BJ (cell line): Measurements from ENCODE around the gene NNMT. TPM values are rescaled to one million over a fixed set of nuclear protein-coding genes. Genes with fewer than 3 reads are reported as not detected.

ENCODE experiments used
- CTCF ChIA-PET: fragments of 350-600 bp; formaldehyde crosslinking; extraction: SDS; loops from one replicate; lab custom pipeline; 2021; ENCODE audit warnings: antibody characterized with exemption, inconsistent platforms; lab: Yijun Ruan, JAX
- POLR2A ChIA-PET: fragments of 300-600 bp; sonication (Branson Sonifier 250); formaldehyde crosslinking; extraction: SDS; loops from one replicate; lab custom pipeline; 2021; ENCODE audit warnings: antibody characterized with exemption; lab: Charles Lee
- DNase-seq: peaks from one replicate; pipeline ENCODE4 v3.0.0-alpha.2; 2011; ENCODE audit warnings: low read depth
- H3K27me3 ChIP-seq: 2 replicates; pipeline ENCODE4 v1.6.0; 2011; ENCODE audit warnings: low read length; ENCODE audit not compliant: control insufficient read depth, insufficient read depth
- H3K36me3 ChIP-seq: 2 replicates; pipeline ENCODE4 v1.5.1; 2011; ENCODE audit warnings: low read length; ENCODE audit not compliant: control insufficient read depth, insufficient read depth
- H3K4me3 ChIP-seq: 2 replicates; pipeline ENCODE4 v1.5.1; 2011; ENCODE audit warnings: low read depth, mild to moderate bottlenecking, control low read depth, low read length
- CTCF ChIP-seq: IDR thresholded peaks from 2 replicates; pipeline ENCODE4 v1.5.1; 2011; ENCODE audit warnings: low read depth, mild to moderate bottlenecking, control low read depth, inconsistent platforms, low read length, moderate library complexity; ENCODE audit not compliant: insufficient read depth
- polyA plus RNA-seq: library from polyadenylated mRNA; depleted of rRNA; stranded (reverse); fragments of >200 nt; gene quantifications from 2 replicates; pipeline ENCODE4 v1.2.3, GENCODE V29; 2011

Gene NNMT
- polyA plus RNA-seq, 1 experiment: 724 TPM

- no peak for TF ChIP-seq CTCF
- ChIA-PET CTCF (interaction anchor here (0.9 to 3.6 kb wide), 6 partner anchors 10 to 505 kb away, joined by 3 to 24 read pairs (median 5); partner anchors contain the start of gene ZW10), POLR2A (no interaction called here)
- Histone ChIP-seq H3K36me3 (no peaks in the 10 kb centered on the region), H3K27me3 (peaks cover 14% of the 10 kb centered on the region), H3K4me3 (no peak overlapping the region)
- no peak for DNase-seq
Observed at GRCh38 chr11:114278342-114279065, 17.7 kb upstream of the NNMT start.

- H3K27me3 ChIP-seq: peaks cover 9% of the 10 kb centered on the region
- no peak overlapping the region for H3K4me3 ChIP-seq
- H3K36me3 ChIP-seq: no peaks in the 10 kb centered on the region
- ChIA-PET CTCF (interaction anchor here (0.9 to 3.6 kb wide), 13 partner anchors 10 to 482 kb away, joined by 3 to 24 read pairs (median 7); partner anchors contain the start of gene NNMT), POLR2A (no interaction called here)
- TF ChIP-seq CTCF: no peak
- DNase-seq: no peak
Observed at GRCh38 chr11:114279792-114280546, 16.2 kb upstream of the NNMT start.

GRCh38 chr11:114280696-114281095 lies 15.5 kb upstream of the NNMT start:
- DNase-seq: peak; percentile 26
- ChIA-PET POLR2A (interaction anchor here (1.4 kb wide), 1 partner anchor 15 kb away, joined by 9 read pairs; the partner anchor contains the start of gene NNMT), CTCF (interaction anchor here (0.6 to 3.6 kb wide), 27 partner anchors 9 to 494 kb away, joined by 3 to 24 read pairs (median 4); partner anchors contain the start of gene NNMT)
- TF ChIP-seq CTCF: peak; percentile 85
- H3K4me3 ChIP-seq: no peak overlapping the region
- peaks cover 6% of the 10 kb centered on the region for H3K27me3 ChIP-seq
- H3K36me3 ChIP-seq: no peaks in the 10 kb centered on the region

GRCh38 chr11:114281388-114281956 lies 14.7 kb upstream of the NNMT start:
- ChIA-PET POLR2A (interaction anchor here (1.4 kb wide), 1 partner anchor 14 kb away, joined by 9 read pairs; the partner anchor contains the start of gene NNMT), CTCF (interaction anchor here (0.6 to 3.6 kb wide), 24 partner anchors 9 to 493 kb away, joined by 3 to 24 read pairs (median 5); partner anchors contain the start of gene NNMT)
- TF ChIP-seq CTCF: no peak
- Histone ChIP-seq H3K4me3 (no peak overlapping the region), H3K36me3 (no peaks in the 10 kb centered on the region), H3K27me3 (peaks cover 4% of the 10 kb centered on the region)
- no peak for DNase-seq
